Dermis lymphatic vessel endothelial cell (primary cell): ENCODE data around the gene PRRC2A. TPM values are rescaled to one million over a fixed set of nuclear protein-coding genes. Genes with fewer than 3 reads are reported as not detected.

Experiments used
- total RNA-seq: library from RNA; depleted of rRNA; stranded (reverse); fragments of >200 nt; gene quantifications from 2 replicates; pipeline ENCODE4 v1.2.1, GENCODE V29; 2014

Gene PRRC2A
- total RNA-seq: 21.8 and 25.5 TPM in 2 replicates

DNA sequence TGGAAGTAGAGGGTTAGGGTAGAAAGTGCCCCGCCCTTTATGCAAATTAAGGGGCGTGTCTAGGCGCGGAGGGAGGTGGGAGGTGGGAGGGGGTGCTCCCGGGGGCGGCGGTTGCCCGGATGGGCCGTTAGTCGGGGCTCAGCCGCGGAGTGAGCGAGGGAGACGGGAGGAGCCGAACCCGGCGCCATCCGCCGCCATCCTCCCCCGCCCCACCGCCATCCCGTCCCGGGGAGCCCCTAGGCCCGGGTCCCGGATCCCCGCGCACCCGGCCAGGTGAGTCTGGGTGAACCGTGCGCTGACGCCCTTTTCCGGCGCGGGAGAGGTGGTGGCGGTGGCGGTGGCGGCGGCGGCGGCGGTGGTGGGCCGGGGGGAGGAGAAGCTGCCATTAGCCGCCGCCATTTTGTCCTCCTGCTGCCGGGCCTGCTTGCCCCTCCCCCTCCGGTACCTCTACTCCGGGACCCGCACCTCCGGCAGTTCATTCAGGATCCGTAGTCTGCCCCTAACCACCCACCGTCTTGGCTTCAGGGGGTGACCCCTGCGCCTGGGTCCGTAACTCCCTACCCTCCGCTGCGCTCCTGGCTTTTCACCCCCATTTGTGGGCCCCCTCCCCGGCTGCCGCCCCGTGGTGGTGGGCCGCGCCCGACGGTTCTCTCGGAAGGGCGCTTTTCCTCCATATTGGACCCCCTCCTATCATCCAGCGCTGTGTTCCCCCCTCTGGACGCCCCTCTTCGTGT, at the start of gene PRRC2A:
TSS of gene PRRC2A (plus strand) at position 130 of the 734 bp plus-strand sequence. CDS start 2,075 bp downstream, outside the sequence.

DNA sequence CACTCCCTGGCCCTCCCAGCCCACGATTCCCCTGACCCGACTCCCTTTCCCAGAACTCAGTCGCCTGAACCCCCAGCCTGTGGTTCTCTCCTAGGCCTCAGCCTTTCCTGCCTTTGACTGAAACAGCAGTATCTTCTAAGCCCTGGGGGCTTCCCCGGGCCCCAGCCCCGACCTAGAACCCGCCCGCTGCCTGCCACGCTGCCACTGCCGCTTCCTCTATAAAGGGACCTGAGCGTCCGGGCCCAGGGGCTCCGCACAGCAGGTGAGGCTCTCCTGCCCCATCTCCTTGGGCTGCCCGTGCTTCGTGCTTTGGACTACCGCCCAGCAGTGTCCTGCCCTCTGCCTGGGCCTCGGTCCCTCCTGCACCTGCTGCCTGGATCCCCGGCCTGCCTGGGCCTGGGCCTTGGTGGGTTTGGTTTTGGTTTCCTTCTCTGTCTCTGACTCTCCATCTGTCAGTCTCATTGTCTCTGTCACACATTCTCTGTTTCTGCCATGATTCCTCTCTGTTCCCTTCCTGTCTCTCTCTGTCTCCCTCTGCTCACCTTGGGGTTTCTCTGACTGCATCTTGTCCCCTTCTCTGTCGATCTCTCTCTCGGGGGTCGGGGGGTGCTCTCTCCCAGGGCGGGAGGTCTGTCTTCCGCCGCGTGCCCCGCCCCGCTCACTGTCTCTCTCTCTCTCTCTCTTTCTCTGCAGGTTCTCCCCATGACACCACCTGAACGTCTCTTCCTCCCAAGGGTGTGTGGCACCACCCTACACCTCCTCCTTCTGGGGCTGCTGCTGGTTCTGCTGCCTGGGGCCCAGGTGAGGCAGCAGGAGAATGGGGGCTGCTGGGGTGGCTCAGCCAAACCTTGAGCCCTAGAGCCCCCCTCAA, 48.2 kb upstream of the PRRC2A start, which contains the start of gene LTA:
TSS of gene LTA (plus strand) at position 249 of the 871 bp plus-strand sequence. CDS start at position 703, 454 bp downstream.

DNA sequence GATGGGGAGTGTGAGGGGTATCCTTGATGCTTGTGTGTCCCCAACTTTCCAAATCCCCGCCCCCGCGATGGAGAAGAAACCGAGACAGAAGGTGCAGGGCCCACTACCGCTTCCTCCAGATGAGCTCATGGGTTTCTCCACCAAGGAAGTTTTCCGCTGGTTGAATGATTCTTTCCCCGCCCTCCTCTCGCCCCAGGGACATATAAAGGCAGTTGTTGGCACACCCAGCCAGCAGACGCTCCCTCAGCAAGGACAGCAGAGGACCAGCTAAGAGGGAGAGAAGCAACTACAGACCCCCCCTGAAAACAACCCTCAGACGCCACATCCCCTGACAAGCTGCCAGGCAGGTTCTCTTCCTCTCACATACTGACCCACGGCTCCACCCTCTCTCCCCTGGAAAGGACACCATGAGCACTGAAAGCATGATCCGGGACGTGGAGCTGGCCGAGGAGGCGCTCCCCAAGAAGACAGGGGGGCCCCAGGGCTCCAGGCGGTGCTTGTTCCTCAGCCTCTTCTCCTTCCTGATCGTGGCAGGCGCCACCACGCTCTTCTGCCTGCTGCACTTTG, 45.1 kb upstream of the PRRC2A start, which contains the start of gene TNF:
TSS of gene TNF (plus strand) at position 231 of the 567 bp plus-strand sequence. CDS start at position 408, 177 bp downstream.

DNA sequence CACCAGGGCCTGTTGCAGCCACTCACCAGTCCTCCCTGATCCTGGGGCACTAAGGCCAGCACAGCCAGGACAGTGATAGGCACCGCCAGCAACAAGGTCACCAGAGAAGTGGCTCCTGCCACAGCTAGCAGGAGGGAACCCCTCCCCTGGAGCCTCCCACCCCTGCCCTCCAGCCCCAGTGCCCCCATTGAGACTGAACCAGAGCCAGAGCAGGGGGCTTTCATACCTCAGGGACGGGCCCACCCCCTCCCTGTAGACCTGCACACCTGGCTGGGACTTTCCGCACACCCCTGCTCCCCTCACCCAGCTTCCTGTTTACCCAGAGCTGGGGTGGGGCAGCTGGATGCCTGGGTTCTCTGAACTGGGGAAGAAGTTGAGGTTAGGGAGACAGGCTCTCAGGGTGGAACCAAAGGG, 38.3 kb upstream of the PRRC2A start, which contains the start of gene LTB:
TSS of gene LTB (minus strand) at position 195 of the 414 bp plus-strand sequence. CDS start at position 188, 7 bp downstream.

DNA sequence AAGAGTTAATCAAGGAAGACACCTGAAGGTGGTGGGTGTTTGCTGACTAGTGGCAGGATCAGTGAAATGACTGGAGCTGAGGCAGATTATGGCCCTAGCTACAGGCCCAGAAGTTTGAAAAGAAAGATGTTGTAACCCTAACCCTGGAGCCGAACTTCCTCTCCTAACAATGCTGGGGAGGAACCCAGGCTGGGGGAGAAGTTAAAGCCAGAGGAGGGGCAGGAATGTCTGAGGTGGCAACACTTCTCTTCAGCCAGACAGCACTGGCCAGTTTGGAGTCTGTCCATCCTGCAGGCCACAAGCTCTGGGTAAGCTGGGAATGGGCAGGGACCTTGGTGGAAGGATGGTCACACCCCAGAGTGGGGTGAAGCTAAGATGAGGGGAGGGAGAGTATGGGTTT, 34.5 kb upstream of the PRRC2A start, which contains the start of gene LST1:
TSS of gene LST1 (plus strand) at position 270 of the 400 bp plus-strand sequence. CDS start 1,023 bp downstream, outside the sequence.

DNA sequence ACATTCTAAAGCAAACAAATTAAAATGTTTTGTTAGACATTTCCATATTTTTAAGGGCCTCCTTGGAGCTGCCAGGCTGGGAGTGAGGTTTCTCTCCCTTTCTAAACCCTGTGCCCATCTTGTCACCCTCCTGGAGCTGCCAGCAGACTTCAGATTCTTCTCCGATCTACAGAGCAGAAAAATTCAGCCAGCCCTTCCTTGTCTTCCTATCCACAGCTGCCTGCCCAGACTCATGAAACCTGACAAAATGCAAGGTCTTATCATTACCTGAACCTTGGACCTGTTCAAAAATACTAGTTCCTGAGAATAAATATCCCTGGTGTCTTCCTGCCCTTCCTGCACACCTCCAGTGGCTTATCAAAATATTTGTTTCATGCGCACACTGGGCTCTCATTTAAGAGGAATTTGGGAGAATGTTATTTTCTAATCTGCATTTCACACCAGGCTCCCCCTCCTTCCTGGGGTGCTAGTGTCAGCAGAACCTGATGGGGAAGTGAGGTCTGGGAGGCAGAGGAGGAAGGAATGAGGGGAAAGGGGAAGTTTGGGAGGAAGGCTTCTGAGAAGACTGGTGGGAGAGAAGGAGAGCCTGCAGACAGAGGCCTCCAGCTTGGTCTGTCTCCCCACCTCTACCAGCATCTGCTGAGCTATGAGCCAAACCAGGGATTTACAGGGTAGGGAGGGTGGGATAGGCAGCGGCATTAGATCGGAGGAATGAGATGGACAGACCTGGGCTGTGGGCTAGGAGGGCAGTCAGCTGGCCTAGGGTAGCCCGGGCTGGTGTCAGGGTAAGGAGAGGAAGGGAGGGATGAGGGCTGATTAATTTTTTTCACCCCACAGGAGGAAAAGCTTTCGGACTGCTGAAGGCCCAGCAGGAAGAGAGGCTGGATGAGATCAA, 5.6 kb upstream of the PRRC2A start, which contains the start of gene AIF1:
TSS of gene AIF1 (plus strand) at position 551 of the 895 bp plus-strand sequence. CDS start at position 647, 96 bp downstream.

DNA sequence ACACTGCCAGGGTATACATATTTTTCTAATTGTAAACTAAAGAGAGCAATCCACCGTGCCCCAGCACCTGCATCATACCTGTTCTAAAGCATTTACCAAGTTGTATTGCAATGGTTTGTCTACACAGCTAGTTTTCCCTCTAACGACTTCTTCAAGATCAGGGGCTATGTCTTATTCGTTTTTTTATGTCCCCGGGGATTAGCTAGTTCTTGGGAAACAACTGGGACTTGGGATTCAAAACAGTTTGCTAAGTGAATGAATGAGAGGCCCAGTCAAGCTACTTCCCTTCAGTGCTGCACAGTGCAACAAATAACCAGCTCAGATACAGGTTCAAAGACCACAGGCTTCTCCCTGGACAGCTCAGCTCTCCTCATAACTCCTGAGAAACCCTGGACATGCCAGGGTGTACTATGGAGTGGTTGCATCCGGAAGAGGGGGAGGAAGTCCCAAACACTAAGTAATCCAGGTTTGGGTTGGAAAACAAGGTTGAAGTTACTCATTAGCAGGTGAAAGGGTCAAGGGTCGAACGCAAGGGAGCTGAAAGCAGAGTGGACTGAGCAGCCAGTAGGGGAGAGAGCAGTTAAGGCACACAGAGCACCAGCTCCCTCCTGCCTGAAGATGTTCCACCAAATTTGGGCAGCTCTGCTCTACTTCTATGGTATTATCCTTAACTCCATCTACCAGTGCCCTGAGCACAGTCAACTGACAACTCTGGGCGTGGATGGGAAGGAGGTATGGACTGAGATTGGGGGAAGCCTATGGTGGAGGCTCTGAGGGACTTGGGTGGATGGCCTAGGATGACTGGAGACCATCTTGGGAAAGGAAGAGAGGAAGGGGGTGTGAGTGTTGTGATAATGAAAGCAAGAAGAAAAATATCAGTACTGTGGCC, 35.1 kb downstream of the PRRC2A start, which contains the start of gene APOM:
TSS of gene APOM (plus strand) at position 546 of the 889 bp plus-strand sequence. CDS start at position 619, 73 bp downstream.

DNA sequence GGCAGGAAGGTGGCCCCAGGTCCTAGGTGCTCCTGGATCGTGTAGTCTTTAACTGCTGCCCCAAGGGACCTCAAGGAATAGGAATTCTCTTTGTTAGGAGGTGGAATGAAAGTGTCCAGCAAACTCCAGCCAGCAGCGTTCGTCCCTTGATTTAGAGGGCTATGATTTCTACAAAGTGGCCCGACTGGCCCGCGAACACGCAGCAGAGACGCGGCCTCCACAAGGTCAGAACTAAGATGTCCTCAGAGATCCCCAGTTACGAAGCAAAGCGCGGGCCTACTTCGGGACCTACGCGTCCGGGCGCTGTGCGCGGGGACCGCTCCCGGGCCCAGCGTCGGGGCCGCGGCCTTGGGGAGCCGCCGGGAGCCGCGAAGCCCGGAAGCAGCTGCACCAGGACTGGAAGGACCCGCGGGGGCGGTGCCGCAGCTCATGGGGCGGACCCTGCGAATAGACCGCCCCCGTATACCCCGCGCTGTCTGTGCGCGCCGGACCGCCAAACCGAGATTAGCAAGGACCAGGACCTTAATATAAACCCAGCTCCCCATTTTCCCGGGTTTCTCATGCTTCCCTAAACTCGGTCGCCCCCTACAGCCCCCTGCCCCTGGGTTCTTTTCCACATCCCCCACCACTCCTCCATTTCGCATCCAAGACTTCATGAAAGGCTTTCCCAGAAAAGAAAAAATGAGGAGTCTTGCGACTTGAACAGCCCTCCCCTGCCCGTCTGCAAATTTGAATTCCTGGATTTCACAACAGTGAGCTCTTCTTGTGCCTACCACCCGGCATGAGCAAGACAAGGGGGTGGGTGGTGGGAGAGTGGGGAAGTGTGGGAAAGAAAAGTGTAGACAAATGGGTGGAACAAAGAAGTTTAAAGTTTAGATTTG, 40.1 kb downstream of the PRRC2A start, which contains the start of gene C6orf47:
TSS of gene C6orf47 (minus strand) at position 398 of the 881 bp plus-strand sequence. CDS start 831 bp downstream, outside the sequence.

DNA sequence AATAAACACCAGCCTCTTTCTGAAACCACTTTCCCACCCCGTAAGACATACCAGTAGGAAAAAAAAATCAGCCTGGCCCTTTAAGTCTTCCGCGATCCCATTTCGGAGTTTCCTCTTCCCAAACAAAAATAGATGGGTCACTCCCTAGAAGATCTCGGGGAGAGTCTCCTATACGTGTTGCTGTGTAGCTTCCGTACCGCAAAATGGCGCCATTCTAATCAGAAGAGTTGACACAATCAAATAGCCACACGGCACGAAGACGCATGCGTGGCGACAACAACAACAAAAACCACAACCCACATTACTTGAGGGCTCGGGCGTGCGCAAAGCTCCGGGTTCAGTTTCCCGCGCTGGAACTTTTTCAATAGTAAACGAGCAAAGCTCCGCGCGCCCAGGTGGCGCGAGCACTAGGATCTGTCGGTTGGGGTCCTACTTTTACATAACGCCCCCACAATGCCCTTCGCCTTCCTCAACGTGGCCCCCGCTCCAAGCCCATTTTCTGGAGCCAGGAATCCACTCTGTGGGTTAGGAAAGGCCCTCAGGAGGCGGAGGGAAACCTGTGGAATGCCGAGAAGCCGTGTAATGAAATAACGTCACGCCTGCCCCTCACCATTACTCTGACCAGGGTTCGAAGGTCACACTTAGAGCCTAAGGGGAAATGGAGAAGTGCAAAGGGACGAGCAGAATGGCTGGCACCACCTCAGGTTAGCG, 44.4 kb downstream of the PRRC2A start, which contains the start of gene GPANK1:
TSS of gene GPANK1 (minus strand) at position 208 of the 711 bp plus-strand sequence. CDS start 519 bp downstream, outside the sequence.

DNA sequence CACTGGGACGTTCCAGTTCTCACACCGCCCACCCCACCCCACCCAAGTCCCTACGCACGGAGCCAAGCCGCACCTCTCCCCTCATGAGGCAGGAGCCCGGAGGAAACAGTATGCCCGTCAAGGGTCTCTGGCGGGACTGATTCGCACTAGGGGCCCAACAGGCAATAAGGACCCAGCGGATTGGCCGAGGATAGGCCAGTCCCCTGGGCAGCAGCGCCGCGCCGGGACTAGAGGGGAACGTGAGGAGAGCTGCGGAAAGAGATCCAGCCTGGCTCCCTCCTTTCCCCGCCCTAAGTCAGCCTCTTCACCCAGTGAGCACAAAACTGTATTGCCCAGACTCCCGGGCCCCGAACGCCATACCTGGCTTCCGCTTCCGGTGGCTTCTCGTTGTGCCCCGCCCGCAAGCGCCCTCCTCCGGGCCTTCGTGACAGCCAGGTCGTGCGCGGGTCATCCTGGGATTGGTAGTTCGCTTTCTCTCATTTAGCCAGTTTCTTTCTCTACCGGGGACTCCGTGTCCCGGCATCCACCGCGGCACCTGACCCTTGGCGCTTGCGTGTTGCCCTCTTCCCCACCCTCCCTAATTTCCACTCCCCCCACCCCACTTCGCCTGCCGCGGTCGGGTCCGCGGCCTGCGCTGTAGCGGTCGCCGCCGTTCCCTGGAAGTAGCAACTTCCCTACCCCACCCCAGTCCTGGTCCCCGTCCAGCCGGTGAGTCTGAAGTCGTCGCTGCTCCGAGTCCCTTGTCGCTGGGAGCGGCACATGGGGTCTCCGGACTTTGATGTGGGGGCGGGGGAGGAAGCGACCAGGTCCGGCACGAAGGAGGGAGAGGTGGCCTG, 45.2 kb downstream of the PRRC2A start, which contains the start of gene CSNK2B:
TSS of gene CSNK2B (plus strand) at position 580 of the 836 bp plus-strand sequence. CDS start 752 bp downstream, outside the sequence.

DNA sequence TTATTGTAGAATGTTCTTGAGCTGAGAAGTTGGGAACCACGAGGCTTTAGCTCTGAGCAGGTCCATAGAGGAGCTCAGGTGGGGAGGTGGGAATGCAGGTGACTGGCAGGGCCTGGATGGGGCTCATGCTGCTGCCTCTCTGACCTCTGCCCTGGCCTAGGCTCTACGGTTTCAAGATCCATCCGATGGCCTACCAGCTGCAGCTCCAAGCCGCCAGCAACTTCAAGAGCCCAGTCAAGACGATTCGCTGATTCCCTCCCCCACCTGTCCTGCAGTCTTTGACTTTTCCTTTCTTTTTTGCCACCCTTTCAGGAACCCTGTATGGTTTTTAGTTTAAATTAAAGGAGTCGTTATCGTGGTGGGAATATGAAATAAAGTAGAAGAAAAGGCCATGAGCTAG, 49.2 kb downstream of the PRRC2A start, which contains the start of gene LY6G5B:
TSS of gene LY6G5B (plus strand) at position 301 of the 400 bp plus-strand sequence. CDS start 975 bp downstream, outside the sequence.

DNA sequence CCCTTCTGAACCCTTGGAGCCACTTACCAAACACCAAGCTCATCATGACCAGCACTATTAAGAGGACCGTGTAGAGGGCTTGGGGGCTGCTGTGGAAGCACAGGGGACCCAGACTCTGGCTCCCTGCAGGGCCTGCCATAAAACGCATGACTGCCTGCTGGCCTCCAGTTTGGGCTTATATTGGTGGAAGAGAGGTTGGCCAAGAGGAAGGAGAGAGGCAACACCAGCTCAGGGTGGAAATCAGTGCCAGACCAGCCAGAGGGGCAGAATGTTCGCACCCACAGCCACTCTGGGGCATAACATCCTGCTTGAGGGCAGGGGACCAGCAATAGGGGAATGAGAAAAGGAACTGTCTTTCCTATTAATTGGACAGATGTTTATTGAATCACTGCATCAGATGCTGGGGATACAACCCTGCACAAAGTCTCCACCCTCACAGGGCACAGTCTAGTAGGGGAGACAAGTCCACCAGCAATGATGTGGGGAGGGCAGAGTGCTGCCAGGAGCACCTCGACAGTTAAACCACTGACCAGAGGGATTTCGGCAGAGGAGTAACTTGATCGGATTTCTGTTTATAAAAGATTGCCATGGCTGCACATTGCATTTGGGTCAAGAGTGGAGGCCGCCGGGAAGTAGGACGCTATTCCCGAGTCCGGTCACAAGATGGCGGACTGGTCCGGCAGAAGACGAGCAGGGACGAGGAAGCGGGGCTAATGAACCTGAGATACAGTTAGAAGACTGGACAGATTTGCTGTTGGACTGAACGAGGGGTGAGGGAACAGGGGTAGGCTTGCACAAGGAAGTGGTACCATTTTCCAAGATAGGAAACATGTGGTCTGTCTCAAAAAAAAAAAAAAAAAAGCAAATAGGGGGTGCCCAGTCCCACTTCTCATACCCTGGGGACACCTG, 60.0 kb downstream of the PRRC2A start, which contains the start of gene LY6G5C:
TSS of gene LY6G5C (minus strand) at position 842 of the 909 bp plus-strand sequence. CDS start at position 148, 694 bp downstream.

